WTC11 (cell line): ENCODE results near the gene CBX7. TPM values are rescaled to one million over a fixed set of nuclear protein-coding genes. Genes with fewer than 3 reads are reported as not detected.

Experiments
- ATAC-seq: fragments of 200-7000 bp; cut with Tn5 transposase; 2 replicates; pipeline ENCODE4 v1.10.0; 2021; ENCODE audit warnings: mild to moderate bottlenecking, moderate library complexity
- CTCF ChIA-PET: fragments of 300-600 bp; sonication (Branson Sonifier 250); formaldehyde crosslinking; loops from one replicate; lab custom pipeline; 2021; ENCODE audit warnings: antibody characterized with exemption; lab: Charles Lee
- POLR2A ChIA-PET: fragments of 350-600 bp; sonication (Branson Sonifier 250); formaldehyde crosslinking; loops from one replicate; lab custom pipeline; 2021; ENCODE audit warnings: antibody characterized with exemption; lab: Charles Lee
- DNase-seq: peaks from one replicate; pipeline ENCODE4 v3.0.0; 2021; ENCODE audit warnings: low spot score
- H3K27ac Mint-ChIP-seq: 2 replicates; pipeline ENCODE4 v1.8.0; 2021; ENCODE audit warnings: mixed read lengths
- H3K27me3 Mint-ChIP-seq: 2 replicates; pipeline ENCODE4 v1.8.0; 2021; ENCODE audit warnings: low read depth, mild to moderate bottlenecking, moderate library complexity, mixed read lengths
- H3K36me3 Mint-ChIP-seq: 2 replicates; pipeline ENCODE4 v1.8.0; 2021; ENCODE audit warnings: mixed read lengths
- H3K4me1 Mint-ChIP-seq: 2 replicates; pipeline ENCODE4 v1.8.0; 2022; ENCODE audit warnings: mixed read lengths
- H3K4me3 Mint-ChIP-seq: 2 replicates; pipeline ENCODE4 v1.8.0; 2021; ENCODE audit warnings: mild to moderate bottlenecking, moderate library complexity, mixed read lengths
- H3K9me3 Mint-ChIP-seq: 2 replicates; pipeline ENCODE4 v1.8.0; 2021; ENCODE audit warnings: mixed read lengths
- E2F4 ChIP-seq: sonication (generic); formaldehyde crosslinking; IDR thresholded peaks from 2 replicates; pipeline ENCODE4 v1.8.1; 2022; ENCODE audit warnings: low read depth, mild to moderate bottlenecking, moderate library complexity, missing genetic modification reagents, borderline replicate concordance
- EMX1 ChIP-seq: fragments of 250-450 bp; sonication (Bioruptor Pico); IDR thresholded peaks from 2 replicates; pipeline ENCODE4 v1.8.0; 2021; ENCODE audit warnings: mild to moderate bottlenecking
- FOXK1 ChIP-seq: sonication (generic); formaldehyde crosslinking; IDR thresholded peaks from 2 replicates; pipeline ENCODE4 v1.8.0; 2022; ENCODE audit warnings: mild to moderate bottlenecking, moderate library complexity, missing genetic modification reagents
- GABPB1 ChIP-seq: sonication (generic); formaldehyde crosslinking; IDR thresholded peaks from 2 replicates; pipeline ENCODE4 v1.8.1; 2023; ENCODE audit warnings: mild to moderate bottlenecking, missing genetic modification reagents
- GRHL2 ChIP-seq: fragments of 250-450 bp; sonication (Bioruptor Pico); IDR thresholded peaks from 2 replicates; pipeline ENCODE4 v1.8.0; 2022; ENCODE audit warnings: mild to moderate bottlenecking, moderate library complexity; ENCODE audit not compliant: insufficient replicate concordance, severe bottlenecking
- JAZF1 ChIP-seq: fragments of 250-450 bp; sonication (Bioruptor Pico); IDR thresholded peaks from 2 replicates; pipeline ENCODE4 v1.9.0; 2021; ENCODE audit warnings: moderate library complexity, mild to moderate bottlenecking, inconsistent platforms
- MLX ChIP-seq: sonication (generic); formaldehyde crosslinking; IDR thresholded peaks from 2 replicates; pipeline ENCODE4 v1.8.1; 2023; ENCODE audit warnings: mild to moderate bottlenecking, missing genetic modification reagents, moderate library complexity
- NR1H2 ChIP-seq: sonication (generic); formaldehyde crosslinking; IDR thresholded peaks from 2 replicates; pipeline ENCODE4 v1.9.0; 2021; ENCODE audit warnings: mild to moderate bottlenecking, moderate library complexity, missing genetic modification reagents
- NR2C2 ChIP-seq: sonication (generic); formaldehyde crosslinking; IDR thresholded peaks from 2 replicates; pipeline ENCODE4 v1.8.0; 2022; ENCODE audit warnings: mild to moderate bottlenecking, missing genetic modification reagents
- RORB ChIP-seq: fragments of 250-450 bp; sonication (Bioruptor Pico); IDR thresholded peaks from 2 replicates; pipeline ENCODE4 v1.9.0; 2021; ENCODE audit warnings: mild to moderate bottlenecking
- TEAD1 ChIP-seq: sonication (generic); formaldehyde crosslinking; IDR thresholded peaks from 2 replicates; pipeline ENCODE4 v1.8.0; 2022; ENCODE audit warnings: mild to moderate bottlenecking, missing genetic modification reagents
- ZNF317 ChIP-seq: sonication (generic); formaldehyde crosslinking; IDR thresholded peaks from 2 replicates; pipeline ENCODE4 v1.8.1; 2023; ENCODE audit warnings: low read depth, mild to moderate bottlenecking, moderate library complexity, missing genetic modification reagents, borderline replicate concordance
- total RNA-seq: library from RNA; stranded (reverse); gene quantifications from 3 replicates; pipeline ENCODE4 v1.2.3, GENCODE V29; 2021
- TF ChIP-seq, protein P1 (sequence below): sonication (generic); formaldehyde crosslinking; IDR thresholded peaks from 2 replicates; pipeline ENCODE4 v1.8.1; 2023; ENCODE audit warnings: mild to moderate bottlenecking, moderate library complexity, missing genetic modification reagents
- TF ChIP-seq, protein P2 (sequence below): sonication (generic); formaldehyde crosslinking; IDR thresholded peaks from 2 replicates; pipeline ENCODE4 v1.8.0; 2023; ENCODE audit warnings: mild to moderate bottlenecking, missing genetic modification reagents
- TF ChIP-seq, protein P3 (sequence below): sonication (generic); formaldehyde crosslinking; conservative IDR thresholded peaks from 2 replicates; pipeline ENCODE4 v1.8.1; 2022; ENCODE audit warnings: mild to moderate bottlenecking, missing genetic modification reagents

CBX7 gene
- total RNA-seq, 1 experiment from 2014 or later: 10.6 TPM

- POLR2A ChIA-PET: no interaction called here
- ATAC-seq: no peak
- no peak overlapping the region for H3K27ac Mint-ChIP-seq
- DNase-seq: no peak
- H3K27me3 Mint-ChIP-seq: 0 out of 2 replicates have a peak, but pooled peaks cover 3% of the 10 kb centered on the region
- CTCF ChIA-PET: interaction anchor here (1.0 kb wide), 1 partner anchor 214 kb away, joined by 3 read pairs; no protein-coding TSS in a partner anchor
- no peak overlapping the region for H3K4me3 Mint-ChIP-seq
- TF ChIP-seq GABPB1 (CRISPR knock-in tag): no peak
- TF ChIP-seq MLX: no peak
- TF ChIP-seq E2F4 (CRISPR knock-in tag): no peak
- TF ChIP-seq RORB: no peak
- no peak for TF ChIP-seq ZNF317 (CRISPR knock-in tag)
- TF ChIP-seq, protein P1, sequence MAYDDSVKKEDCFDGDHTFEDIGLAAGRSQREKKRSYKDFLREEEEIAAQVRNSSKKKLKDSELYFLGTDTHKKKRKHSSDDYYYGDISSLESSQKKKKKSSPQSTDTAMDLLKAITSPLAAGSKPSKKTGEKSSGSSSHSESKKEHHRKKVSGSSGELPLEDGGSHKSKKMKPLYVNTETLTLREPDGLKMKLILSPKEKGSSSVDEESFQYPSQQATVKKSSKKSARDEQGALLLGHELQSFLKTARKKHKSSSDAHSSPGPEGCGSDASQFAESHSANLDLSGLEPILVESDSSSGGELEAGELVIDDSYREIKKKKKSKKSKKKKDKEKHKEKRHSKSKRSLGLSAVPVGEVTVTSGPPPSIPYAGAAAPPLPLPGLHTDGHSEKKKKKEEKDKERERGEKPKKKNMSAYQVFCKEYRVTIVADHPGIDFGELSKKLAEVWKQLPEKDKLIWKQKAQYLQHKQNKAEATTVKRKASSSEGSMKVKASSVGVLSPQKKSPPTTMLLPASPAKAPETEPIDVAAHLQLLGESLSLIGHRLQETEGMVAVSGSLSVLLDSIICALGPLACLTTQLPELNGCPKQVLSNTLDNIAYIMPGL: no peak
- no peak for TF ChIP-seq TEAD1 (CRISPR knock-in tag)
- TF ChIP-seq, protein P2, sequence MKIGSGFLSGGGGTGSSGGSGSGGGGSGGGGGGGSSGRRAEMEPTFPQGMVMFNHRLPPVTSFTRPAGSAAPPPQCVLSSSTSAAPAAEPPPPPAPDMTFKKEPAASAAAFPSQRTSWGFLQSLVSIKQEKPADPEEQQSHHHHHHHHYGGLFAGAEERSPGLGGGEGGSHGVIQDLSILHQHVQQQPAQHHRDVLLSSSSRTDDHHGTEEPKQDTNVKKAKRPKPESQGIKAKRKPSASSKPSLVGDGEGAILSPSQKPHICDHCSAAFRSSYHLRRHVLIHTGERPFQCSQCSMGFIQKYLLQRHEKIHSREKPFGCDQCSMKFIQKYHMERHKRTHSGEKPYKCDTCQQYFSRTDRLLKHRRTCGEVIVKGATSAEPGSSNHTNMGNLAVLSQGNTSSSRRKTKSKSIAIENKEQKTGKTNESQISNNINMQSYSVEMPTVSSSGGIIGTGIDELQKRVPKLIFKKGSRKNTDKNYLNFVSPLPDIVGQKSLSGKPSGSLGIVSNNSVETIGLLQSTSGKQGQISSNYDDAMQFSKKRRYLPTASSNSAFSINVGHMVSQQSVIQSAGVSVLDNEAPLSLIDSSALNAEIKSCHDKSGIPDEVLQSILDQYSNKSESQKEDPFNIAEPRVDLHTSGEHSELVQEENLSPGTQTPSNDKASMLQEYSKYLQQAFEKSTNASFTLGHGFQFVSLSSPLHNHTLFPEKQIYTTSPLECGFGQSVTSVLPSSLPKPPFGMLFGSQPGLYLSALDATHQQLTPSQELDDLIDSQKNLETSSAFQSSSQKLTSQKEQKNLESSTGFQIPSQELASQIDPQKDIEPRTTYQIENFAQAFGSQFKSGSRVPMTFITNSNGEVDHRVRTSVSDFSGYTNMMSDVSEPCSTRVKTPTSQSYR: no peak
- no peak for TF ChIP-seq NR1H2 (CRISPR knock-in tag)
- H3K4me1 Mint-ChIP-seq: peaks cover 23% of the 10 kb centered on the region
- H3K36me3 Mint-ChIP-seq: no peaks in the 10 kb centered on the region
- H3K9me3 Mint-ChIP-seq: no peaks in the 10 kb centered on the region
Measured at GRCh38 chr22:39092111-39092862, 60.2 kb downstream of the CBX7 start.

DNA sequence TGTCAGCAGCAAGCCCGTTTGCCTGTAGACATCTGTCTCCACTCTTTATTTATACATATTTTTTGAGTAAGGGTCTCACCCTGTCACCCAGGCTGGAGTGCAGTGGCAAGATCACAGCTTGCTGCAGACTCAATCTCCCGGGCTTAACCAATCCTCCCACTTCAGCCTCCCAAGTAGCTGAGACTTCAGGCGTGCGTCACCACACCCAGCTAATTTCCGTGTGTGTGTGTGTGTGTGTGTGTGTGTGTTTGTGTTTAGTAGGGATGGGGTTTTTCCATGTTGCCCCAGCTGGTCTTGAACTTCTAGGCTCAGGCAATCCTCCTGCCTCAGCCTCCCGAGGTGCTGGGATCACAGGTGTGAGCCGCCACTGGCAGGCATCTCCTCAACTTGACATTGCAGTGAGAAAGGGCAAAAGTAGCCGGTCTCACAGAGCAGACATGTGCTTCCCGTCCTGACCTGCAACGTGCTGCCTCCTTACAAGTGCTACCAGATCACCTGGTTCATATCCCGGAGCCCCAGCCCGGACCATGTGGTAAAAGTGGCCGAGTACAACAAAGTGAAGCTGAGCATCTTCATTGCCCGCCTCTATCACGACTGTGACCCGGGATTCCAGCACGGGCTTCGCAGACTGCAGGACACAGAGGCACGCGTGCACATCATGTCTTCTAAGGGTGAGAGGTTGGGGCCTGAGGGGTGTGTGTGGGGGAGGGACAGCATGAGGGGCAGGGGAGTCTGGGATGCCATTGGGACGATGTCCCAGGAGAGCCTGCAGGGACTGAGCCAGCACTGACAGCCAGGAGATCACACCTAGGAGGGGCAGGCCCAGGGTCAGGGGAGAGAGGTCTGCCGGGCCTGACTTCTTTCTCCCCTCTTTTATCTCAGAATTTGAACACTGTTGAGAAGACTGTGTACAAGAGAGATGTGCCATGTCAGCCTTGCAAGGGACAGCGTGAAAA lies 61.1 kb downstream of the CBX7 start:
- no peak overlapping the region for H3K27ac Mint-ChIP-seq
- DNase-seq: no peak

DNA sequence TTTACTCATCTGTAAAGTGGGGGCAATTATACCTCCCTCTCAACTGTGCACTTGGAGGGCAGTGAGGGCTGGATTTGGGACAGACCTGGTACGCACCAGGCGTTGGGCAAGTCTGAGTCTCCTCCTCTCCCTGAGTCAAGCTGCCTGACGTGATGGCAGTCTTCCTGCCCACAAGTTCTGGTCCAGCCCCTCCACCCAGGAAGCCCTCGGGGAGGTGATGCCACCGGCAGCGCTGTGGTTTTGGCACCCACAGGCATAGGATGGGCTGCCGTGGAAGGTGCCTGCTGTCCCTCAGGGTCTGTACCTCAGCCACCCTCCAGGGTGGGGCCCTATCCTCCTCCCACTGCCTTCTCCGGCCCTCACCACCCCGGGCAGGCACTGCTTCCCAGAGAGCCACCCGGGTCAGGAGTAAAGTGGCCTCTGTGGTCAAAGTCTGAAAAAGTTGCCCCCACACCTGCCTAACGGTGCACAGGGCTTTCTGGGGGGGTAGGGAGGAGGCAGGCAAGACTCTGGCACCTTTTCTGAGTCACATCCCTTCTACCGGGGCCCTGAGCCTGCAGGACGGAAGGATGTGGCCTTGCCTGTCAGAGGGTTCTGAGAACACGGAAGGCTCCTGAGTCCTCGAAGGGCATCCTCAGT lies 61.9 kb downstream of the CBX7 start:
- DNase-seq (no peak), ATAC-seq (no peak)
- no peaks in the 10 kb centered on the region for H3K9me3 Mint-ChIP-seq
- H3K36me3 Mint-ChIP-seq: no peaks in the 10 kb centered on the region
- H3K27ac Mint-ChIP-seq: no peak overlapping the region
- H3K27me3 Mint-ChIP-seq: peaks cover 3% of the 10 kb centered on the region; the same call in 1 of the 2 replicates
- CTCF ChIA-PET: no interaction called here
- H3K4me3 Mint-ChIP-seq: no peak overlapping the region
- H3K4me1 Mint-ChIP-seq: peaks cover 18% of the 10 kb centered on the region
- POLR2A ChIA-PET: no interaction called here
- TF ChIP-seq, protein P2: no peak
- TF ChIP-seq JAZF1 (CRISPR knock-in tag) (no peak), GRHL2 (CRISPR knock-in tag) (no peak), EMX1 (CRISPR knock-in tag) (no peak), NR2C2 (CRISPR knock-in tag) (no peak)
- TF ChIP-seq, protein P3, sequence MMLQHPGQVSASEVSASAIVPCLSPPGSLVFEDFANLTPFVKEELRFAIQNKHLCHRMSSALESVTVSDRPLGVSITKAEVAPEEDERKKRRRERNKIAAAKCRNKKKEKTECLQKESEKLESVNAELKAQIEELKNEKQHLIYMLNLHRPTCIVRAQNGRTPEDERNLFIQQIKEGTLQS: 0 out of 2 replicates have a peak, but pooled peaks have one; percentile 14
- TF ChIP-seq, protein P1: no peak

More for the DNA sequence above, 61.1 kb downstream of the CBX7 start:
- CTCF ChIA-PET: no interaction called here
- ATAC-seq: no peak
- TF ChIP-seq FOXK1 (CRISPR knock-in tag): no peak
- no peak for TF ChIP-seq ZNF317 (CRISPR knock-in tag)
- TF ChIP-seq, all 79 proteins: peak for 0
- POLR2A ChIA-PET: no interaction called here
- Mint-ChIP-seq H3K4me3 (no peak overlapping the region), H3K36me3 (no peaks in the 10 kb centered on the region), H3K27me3 (0 out of 2 replicates have a peak, but pooled peaks cover 3% of the 10 kb centered on the region), H3K4me1 (peaks cover 20% of the 10 kb centered on the region), H3K9me3 (no peaks in the 10 kb centered on the region)
